Fibroblast of the conjunctiva (primary cell): Measurements from ENCODE around the gene PHF2.

ENCODE experiments used
- DNase-seq: peaks from one replicate; pipeline ENCODE4 v3.0.0-alpha.2; 2010; ENCODE audit warnings: low read depth

Gene PHF2

DNA sequence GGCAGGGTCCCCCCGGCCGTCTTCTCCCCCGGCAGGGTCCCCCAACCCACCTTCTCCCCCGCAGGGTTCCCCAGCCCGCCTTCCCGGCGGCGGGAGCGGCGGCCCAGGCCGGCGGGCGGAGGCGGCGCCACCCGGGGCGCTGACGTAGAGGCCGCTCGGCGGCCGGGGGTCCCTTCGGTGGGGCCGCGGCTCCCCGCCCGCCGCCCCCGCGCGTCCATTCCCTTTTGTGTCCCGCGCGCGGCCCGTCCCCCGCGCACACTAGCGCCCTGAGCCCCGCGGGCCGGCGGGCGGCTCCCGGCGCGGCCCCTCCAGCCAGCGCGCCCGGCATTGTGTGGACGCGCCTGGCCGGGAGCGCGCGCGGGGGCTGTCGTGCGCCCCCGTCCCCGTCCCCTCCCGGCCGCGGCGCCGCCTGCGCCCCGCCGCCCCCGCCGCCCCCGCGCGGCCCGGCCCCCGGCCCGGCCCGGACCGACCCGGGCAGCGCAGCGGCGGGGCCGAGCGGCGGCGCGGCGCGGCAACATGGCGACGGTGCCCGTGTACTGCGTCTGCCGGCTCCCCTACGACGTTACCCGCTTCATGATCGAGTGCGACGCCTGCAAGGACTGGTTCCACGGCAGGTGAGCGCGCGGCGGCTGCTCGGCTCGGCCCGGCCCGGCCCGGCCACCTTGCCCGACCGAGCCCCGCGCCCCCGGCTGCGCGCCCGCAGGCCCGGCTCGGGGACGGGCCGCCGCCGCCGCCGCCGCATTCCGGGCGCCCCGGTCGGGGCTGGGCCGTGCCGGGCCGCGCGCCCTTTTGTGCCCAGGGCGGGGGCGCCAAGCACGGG, at the start of gene PHF2:
Gene PHF2, plus strand, starts transcription at position 327 of the 820 bp plus-strand sequence. Its CDS starts 190 bp downstream, at position 517.
- DNase-seq = no peak

DNA sequence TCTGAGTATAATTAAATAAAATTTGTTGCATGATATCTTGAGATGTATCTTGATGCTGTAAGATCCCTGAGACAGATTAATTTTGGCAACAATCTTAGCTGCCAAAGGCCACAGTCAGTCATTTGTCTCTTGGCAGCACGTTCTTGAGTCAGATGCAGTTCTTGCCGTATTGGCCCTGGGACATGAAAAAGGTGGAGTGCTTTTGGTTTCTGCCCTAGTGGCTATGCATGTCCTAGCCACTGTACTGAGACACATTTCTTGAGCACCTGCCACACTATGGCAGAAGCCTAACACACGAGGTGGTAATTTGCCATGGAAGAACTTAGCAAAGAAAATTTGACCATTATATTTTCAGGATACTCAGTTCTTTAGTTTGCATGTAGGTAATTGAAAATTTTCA, 45.0 kb upstream of the PHF2 start:
- DNase-seq = no peak

DNA sequence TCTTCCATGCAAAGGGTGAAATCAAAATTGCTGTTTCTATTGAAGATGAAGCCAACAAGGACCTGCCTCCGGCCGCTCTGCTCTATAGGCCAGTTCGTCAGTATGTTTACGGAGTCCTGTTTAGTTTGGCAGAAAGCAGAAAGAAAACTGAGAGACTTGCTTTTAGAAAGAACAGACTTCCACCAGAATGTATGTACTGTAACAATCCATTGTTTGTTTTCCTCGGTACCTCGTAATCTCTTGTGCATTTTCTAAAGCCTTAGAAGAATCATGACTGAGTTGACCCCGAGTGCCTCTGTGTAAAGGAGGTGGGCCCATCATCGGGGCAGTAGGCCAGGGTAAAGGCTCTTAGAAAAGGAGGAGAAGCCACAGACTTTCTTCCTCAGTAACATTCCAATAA, 44.2 kb upstream of the PHF2 start:
- peak; percentile 23 for DNase-seq

DNA sequence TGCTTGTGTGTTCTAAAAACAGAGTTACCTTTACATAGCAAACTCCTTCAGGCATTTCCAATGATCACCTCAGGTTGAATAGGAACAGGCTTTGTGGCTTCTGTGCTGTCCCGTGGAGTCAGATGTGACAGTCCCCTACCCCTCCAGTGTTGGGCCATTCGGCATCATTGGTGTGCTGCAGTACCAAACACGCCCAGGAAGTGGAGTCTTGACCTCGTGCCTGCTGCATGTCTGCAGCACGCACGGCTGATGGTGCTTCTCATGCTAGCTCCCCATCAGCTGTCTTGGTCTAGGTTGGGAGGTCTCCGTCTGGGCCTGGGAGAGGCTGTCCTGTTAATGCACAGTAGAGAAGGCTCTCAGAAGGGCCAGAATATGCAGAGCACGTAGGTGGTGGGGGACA, 42.5 kb upstream of the PHF2 start:
- no peak for DNase-seq

DNA sequence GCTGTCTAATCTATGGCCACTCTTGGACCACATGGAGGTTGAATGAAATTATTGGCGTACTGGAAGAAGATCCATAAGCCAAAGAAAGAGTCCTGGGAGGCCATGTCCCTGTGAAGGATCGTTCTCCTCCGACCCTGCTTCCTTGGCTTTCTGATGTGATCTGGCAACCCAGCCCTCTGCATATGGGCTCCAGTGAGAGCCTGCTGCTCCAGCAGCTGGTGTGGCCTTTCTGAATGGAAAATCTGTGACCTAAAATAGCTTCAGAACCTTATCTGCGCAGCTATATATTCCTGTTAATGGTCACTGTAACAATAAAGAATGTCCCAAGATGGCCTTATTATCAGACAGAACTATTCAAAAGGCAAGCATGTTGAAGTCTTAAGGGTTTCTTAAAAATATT, 40.2 kb upstream of the PHF2 start:
- DNase-seq = no peak

DNA sequence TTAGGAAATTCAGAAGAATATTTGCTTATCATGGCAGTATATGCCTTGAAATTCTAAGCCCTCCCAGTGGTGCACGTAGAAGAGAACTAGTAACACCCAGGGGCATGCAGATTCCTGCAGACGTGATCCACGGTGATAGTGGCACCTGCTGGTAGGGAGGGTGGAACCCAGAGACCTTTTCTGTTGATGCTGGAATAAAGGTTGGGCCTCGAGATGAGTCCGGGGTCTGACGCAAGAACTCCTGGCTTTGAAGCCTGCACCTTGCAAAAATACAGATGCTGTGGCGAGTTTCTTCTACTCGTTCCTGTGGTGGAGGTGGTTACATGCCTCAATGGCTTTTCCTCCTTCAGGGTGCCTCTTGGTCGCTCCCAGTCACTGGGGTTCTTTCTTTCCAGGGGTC, 39.5 kb upstream of the PHF2 start:
- no peak for DNase-seq

DNA sequence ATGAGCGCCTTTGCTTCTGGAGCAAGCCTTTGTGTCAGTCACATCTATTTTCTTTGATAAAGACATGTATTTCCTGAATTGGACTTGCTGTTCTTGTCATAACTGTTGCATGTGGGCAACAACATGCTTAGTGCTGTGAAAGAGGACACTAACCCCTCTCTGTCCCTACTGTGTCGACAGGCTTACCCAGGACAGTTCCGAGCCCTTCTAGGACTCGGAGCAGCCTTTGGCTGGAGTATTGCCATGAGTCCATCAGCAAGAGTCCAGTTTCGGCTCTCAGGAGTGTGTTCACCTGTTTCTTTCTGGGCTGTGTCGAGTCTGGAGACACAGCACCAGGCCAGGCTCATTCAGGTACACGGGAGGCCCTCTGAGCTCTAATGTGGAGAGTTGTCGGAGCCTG, 36.1 kb upstream of the PHF2 start:
- DNase-seq = no peak

DNA sequence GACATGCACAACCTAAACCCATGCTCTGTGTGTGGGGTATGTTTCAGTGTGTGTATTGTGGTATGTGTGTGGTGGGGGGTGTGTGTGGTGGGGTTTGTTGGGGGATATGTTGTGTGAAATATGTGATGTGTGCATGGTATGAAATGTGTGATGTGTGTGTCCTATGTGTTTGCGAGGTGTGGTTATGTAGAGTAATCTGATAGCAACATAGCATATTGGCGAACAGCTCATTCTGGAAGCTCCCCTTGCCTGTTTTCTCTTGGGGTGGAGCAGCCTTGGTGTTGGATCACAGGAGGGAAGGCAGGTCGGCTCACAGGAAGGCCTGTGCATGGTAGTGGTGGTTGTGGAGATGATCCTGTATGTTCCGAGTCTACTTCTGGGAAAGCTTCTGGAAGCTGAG, 35.4 kb upstream of the PHF2 start:
- DNase-seq = no peak

DNA sequence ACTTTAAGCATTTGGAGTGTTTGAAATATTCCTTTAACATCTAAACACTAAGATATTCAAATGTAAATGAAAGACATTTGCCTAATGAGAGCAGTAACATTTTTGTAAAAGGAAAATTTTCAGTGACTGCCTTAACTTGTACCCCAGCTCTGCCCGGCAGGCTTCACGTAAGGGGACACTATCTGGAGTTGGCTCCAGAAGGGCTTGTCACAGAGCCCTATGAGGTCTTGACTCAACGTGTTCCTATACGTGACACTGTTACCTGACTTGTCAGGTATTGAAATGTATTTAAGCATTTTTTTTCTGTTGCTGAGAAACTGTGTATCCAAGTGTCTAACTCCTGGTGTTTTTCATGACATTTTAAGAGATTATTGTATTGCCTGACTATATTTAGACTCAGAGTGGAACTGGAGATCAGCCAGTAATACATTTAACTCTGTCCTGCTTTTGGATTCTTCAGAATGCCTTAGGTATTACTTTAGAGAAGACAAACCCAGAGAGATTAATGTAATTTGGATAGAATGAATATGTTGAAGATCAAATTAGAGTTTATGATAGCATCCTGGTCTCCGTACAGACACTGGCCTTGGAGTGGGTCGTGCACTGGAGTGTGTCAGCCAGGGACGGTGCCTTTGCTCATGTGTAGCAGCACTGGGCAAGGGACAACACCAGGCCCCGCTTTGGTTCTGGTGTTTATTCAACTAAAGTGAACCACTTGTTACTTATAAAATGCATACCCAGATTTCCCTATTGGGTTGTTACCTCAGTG, 34.6 kb upstream of the PHF2 start:
- DNase-seq = no peak

DNA sequence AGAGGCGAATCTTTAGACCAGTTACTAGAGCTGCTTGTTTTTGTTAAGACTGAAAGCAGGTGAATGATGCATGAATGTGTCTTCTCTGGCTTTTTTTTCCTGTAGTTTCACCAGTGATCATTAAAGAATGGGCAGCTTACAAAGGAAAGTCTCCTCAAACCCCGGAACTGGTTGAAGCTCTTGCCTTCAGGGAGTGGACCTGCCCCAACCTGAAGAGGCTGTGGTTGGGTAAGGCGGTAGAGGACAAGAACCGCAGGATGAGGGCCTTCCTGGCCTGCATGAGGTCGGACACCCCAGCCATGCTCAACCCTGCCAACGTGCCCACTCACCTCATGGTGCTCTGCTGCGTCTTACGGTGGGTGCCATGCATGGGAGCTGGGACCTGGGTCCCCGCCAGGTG, 33.3 kb upstream of the PHF2 start:
- no peak for DNase-seq

DNA sequence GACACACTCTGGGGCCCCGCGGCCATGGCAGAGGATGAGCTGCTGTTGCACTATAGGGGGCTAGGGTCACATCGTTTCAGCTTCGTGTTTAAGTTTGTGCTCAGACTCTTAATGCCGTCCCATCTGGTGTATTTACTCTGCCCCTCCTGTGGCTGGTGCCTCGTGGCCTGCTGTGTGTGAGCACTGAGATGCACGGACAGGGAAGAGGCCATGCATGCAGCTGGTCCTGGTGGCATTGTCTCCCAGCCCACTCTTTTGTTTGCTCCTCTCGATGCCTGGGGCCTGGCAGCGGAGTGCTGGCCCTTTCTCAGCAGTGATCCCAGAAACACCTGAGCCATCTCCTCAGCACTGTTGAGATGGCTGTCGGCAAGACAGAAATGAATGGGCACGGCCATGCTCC, 30.0 kb upstream of the PHF2 start:
- no peak for DNase-seq

DNA sequence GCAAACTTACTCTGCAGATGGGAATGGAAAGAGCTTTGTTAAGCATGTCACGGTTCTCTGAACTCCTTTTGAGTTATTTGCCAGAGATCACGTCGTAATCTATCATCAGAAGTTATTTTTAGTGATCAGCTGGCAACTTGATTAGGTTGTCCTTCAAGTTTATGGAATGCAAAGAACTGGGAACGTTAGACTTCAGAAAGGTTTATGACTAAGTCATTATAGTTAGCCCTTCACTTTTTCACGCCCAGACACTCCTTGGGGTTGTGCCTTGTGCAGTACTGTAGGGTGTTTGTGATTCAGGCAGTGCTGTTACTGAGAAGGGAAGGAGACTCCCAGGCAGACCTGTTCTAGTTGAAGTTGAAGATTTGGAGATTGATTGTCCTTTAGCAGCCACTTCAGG, 26.8 kb upstream of the PHF2 start:
- DNase-seq = no peak

DNA sequence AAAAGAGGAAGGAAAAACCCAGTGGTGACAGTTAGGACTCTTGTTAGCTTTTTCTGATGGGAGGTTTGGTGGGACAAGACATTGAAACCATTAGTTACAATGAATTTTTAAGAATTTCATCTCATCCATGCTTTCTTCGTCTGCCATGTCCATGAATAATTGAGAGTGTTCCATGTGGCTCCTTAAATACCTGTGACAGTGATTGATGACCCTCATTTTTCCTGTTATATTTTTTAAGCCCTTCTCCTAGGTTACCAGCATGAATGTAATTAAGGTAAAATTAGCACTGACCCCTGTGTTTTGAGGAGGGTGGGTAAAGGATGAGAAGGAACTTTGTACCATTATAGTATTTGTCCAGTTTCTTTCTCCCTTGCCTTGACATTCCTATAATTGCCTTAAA, 23.5 kb upstream of the PHF2 start:
- no peak for DNase-seq

DNA sequence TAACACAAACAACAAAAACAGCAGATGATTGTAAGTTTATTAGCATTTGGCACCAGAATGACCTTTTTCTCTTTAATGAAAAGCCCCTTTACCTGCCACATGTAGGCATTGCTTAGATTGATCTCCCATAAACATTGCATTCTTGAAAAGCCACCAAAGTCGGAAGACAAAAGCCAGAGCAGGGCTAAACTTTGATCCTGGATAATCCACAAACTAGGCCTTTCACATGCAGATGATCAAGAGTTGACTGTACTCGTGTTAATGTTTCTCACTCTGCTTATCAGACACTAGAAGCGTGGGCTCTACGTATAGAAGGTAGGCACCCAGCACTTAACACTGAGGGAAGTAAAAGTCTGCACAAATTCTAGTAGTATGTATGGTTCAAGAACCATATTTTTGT, 21.0 kb upstream of the PHF2 start:
- DNase-seq = no peak

DNA sequence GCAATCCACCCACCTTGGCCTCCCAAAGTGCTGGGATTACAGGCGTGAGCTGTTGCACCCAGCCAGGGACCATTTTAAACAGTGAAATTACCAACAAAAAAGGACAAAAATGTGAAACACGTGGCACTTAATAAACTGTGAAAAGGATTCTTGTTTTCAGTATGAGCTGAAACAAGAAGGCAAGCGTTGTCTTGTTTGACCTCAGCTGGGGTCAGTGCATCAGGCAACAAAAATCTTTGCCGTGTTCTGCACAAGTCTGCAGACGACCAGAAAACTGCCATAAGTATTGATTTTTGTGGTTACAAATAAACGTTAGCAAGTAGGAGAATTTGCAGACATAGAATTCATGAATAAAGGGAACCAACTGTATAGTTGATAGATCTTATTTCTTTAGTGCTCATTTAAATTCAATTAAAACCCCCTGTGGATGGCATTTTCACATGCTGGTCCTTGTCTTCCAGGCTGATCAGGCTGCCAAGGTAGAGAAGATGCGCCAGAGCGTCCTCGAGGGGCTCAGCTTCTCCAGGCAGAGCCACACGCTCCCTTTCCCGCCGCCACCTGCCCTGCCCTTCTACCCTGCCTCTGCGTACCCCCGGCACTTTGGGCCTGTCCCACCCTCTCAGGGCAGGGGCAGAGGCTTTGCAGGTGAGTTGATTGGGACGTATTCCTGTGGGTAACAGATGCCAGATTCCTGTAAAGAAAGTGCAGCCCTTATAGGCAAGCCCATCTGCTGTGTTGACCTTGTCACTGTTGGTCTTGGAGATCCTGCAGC, 18.8 kb upstream of the PHF2 start:
- DNase-seq = no peak

DNA sequence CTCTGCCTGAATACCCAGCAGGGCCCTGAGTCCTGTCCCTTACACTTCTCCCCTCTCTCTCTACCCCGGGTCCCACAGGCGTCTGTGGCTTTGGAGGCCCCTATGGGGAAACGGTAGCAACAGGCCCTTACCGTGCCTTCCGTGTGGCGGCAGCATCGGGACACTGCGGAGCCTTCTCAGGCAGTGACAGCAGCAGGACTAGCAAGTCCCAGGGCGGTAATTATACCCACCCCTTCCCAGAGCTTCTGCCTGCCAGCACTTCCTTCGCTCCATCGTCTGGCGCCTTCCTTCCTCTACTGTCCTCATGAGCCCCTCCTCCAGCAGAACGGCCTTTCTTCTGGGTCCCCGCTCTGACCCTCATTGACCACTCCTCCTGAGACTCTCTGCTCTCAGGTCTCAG, 17.9 kb upstream of the PHF2 start:
- no peak for DNase-seq

DNA sequence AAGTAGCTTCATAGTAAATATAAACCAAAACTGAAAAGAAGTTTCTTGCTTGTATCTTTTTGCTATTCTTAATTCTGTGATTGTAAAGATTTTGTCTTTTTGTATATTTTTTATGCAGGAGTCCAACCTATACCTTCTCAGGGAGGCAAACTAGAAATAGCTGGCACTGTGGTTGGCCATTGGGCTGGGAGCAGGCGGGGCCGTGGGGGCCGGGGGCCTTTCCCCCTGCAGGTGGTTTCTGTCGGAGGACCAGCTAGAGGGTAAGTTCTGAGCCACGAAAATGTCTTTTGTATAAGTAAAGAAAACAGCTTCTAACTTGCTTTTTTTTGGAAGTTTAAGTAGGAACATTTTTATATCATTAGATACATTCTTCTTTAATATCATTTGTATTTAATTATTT, 15.4 kb upstream of the PHF2 start:
- no peak for DNase-seq

DNA sequence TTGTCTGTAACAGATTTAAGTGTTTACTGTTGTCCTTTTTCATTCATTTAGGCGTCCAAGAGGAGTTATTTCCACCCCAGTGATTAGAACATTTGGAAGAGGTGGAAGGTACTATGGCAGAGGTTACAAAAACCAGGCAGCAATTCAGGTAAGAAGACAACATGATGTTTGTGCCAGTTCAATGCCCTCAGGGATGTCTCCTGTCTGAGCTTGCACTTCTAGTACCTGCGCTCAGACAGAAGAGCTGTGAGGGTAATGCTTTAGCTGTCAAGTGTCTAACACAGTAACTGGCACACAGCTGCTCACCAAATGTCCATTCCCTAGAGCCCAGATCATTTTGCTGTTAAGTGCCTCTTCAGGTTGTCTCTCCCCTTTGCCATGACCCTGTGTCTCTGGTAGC, 14.2 kb upstream of the PHF2 start:
- no peak for DNase-seq

DNA sequence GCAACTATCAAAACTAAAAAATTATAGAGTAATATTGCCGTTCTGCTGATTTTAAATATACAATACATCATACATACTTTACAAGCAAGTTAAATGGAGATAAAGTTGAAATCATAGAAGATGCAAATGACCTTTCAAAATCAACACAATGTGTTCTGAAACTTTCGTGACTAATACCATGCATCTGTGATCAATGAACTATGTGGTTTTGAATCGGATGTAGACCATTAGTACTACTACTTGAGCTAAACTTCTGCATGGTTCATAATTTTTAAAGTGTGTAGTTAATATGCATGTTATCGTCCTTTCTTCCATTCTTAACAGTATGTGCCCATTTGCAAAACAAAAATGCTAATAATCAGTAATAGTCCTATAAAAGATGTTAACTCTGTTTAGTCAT, 11.3 kb upstream of the PHF2 start:
- DNase-seq = no peak

DNA sequence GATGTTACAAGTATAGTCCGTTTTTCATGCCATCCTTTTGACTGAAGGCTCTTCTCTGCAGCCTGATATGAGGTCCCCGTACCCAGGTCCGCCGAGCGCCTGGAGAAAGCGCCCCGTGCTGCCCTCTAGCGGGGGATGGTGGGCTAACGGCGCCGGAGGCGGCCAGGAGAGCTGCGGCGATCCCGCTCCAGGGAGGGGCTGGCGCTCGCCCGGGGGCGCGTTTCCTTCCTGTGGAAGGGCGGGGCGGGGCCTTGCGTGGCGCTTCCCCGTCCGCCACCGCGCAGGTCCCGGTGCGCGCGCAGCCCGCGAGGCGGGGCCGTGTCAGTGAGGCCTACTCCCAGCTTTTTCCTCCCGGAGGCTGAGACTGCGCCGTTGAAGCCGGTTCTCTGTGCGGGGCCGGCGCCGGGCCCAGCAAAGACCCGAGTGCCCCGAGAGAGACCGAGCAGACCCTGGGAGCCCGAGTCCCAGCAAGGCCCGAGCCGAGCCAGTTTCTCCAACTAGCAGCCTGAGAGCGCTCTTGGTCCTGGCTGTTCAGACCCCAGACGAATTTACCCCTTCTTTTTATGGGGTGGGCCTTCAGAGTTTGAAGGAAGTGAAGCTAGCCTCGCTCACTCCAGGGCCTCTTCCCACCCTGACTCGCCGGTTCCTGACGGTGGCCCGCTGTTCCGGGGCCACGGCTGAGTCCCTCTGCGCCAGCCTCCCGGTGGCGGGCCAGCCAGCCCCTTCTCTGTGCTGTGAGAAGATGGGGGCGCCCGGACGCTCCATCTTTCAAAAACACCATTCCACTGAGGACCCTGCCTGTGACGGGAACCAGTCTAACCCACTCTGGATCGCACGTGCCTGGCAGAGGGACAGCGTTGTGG, 9.7 kb upstream of the PHF2 start:
- peak; percentile 94 for DNase-seq

DNA sequence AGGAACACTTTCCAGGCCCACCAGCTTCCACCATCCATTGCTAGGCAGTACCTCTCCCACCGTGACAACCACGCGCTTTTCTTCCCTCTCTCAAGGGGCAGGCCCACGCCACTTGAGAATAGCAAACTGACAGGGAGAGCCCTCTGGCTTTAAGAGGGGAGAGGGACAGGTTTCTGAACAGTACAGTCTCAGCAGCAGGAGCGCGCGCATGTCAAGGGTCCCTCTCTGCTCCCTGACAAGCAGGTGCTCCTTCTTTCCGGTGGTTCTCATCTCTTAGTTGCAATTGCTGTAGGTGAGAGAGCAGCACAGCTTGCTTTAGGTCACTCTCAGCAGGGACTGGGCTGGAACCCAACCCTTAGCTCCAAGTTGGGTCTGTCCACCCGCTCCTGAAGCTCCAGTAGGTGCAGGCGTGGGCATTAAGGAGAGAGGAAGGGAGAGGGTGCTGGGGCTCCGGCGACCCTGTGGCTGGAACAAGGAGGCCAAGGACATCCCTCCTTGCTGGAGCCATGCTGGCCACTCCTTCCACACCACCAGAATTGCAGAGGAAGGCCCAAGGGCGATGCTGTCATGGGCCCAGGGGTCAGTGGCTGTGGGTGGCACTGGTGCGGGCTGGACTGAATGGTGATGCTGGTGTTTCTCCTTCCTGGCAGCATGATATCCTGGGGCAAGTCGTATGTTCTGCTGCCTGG, 9.0 kb upstream of the PHF2 start:
- DNase-seq = no peak
